ENCODE measurements around the gene CAB39L.

Gene CAB39L

DNA sequence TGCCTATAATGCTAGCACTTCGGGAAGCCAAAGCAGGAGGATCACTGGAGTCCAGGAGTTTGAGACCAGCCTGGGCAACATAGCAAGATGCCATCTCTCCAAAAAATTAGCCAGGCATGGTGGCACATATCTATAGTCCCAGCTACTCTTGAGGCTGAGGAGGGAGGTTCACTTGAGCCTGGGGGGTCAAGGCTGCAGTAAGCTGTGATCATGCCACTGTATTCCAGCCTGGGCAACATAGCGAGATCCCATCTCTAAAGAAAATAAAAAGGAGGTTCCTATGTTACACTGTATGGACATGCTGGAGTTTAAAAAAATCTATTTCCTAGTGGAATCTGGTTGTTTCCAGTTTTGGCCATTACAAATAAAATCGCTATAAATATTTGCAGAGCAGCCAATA is 2.6 kb downstream of the CAB39L start:
- no peak for DNase-seq

DNA sequence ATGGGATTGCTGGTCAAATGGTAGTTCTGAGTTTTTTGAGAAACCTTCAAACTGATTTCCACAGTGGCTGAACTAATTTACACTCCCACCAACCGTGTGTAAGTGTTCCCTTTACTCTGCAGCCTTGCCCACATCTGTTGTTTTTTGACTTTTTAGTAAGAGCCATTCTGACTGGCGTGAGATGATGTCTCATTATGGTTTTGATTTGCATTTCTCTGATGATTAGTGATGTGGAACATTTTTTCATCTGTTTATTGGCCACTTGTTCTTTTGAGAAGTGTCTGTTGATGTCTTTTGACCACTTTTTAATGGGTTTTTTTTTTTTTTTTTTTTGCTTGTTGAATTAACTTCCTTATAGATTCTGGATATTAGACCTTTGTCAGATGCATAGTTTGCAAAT is 4.3 kb downstream of the CAB39L start:
- no peak for DNase-seq

DNA sequence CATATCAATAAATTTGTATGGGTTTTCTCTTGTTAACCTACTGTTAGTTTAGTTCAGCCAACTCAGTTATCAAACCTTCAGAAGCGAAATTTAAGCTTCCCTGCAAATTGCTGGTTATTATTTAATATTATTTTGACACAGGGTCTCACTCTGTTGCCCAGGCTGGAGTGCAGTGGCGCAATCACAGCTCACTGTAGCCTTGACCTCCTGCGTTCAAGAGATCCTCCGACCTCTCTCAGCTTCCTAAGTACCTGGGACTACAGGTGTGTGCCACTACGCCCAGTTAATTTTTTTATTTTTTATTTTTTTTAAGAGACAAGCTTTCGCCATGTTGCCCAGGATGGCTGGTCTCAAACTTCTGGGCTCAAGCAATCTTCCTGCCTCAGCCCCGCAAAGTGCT is 6.2 kb downstream of the CAB39L start:
- DNase-seq: no peak

DNA sequence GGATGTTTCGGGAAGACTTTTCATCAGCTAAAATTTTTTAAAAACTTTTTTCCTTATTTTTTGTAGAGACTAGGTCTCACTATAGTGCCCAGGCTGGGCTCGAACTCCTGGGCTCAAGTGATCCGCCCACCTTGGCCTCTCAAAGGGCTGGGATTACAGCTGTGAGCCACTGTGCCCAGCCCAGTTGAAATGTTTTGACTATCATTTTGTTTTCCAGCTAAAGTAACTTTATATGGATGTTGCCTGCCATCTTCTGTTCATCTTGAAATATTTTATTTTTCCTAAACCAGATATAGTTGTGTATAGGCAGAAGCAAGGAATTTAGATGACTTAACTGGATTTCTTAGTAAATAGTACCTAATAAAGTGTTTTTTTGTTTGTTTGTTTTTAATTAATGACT is 7.0 kb downstream of the CAB39L start:
- no peak for DNase-seq

DNA sequence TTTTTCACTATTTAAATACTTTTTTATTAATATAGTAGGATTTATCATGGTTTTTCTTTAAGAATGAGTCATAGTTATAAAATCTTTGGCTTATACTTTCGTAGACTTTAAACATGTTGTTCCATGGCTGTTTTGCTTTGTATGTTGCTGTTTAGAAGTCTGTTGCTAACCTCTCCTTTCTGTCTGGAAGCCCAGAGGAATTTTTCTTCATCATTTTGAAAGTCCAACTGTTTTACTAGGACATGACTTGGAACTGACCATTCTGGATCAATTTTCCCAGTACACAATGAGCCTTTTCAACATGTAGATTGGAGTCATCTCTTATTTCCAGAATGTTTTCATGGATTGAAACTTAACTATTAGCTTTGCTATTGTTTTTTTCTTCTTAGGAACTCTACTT is 7.9 kb downstream of the CAB39L start:
- no peak for DNase-seq

DNA sequence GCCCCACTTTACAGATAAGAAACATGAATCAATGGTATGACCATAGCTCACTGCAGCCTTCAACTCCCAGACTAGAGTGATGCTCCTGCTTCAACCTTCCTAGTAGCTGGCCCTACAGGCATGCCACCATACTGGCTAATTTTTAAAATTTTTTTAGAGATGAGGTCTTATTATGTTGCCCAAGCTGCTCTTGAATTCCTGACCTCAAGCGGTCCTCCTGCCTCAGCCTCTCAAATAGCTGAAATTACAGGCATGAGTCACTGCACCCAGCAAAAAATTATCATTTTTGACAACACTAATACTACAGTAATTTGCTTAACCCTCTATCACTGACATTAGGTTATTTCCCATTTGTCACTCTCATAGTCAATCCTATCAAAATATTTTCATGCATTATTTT is 14.7 kb downstream of the CAB39L start:
- DNase-seq: no peak

DNA sequence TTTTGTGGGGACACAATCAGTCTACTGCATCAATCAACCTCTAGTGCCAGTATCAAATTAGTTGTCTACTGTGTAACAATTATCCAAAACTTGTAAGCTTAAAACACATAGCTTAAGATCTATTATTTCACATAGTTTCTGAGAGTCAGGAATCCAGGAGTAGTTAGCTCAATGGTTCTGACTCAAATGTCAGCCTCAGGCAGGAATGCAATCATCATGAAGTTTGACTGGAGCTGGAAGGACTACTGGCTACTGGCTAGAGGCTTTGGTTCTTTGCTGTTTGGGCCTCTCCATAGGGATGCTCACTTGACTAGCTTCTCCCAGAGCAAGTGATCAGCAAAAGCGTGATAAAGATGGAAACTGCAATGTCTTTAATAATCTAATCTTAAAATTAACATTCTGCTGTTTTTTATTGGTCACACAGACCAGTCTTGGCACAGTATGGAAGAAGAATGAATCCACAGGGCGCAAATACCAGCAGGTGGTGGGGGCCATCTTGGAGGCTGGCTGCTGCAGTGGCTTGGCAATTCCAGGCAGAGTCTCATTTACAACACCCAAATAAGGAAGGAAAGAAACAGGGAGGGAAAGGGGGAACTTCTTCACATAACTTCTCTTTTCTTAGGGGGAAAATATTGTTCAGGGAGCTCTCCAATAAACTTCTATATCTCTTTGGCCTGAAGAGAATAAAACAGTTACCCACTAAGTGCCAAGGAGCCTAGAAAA is 15.7 kb downstream of the CAB39L start:
- no peak for DNase-seq

DNA sequence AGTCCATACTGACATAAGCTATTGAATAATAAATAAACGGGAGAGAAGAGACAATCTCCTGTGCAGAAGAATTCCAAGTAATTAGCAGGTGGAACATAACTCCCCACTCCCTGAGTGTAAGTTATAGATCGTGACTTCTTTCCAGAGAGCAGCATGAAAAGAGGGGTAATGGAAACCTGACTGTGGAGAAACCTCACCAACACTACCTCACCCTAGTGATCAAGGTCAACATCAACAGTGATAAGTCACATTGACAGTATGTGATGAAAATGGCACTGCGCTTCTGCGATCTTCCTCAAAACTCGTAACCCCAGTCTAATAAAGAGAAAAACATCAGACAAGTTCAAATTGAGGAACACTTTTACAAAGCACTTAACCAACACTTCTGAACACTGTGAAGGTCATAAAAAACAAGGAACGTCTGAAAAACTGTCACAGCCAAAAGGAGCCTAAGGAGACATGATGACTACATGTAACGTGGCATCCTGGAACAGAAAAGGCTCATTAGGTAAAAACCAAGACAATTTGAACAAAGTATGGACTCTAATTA is 19.8 kb downstream of the CAB39L start:
- no peak for DNase-seq

DNA sequence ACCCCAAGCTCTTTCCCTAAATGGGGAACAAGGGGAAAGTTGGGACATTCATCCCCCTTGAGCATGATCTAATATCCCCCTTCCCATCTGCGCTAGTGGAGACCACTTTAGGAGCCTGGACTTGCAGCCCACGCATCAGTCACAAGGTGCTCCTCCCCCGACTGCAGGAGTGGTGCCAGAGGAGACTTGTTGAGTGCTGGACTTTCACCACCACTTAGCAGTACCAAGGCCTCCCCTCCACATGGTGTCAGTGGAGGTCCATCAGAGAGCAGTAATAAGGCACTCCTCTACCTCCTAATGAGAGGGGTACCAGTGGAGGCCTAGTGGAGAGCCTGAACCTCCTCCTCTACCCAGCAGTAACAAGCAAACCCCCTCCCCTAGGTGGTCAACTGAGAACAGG is 22.5 kb downstream of the CAB39L start:
- DNase-seq: peak; percentile 74

DNA sequence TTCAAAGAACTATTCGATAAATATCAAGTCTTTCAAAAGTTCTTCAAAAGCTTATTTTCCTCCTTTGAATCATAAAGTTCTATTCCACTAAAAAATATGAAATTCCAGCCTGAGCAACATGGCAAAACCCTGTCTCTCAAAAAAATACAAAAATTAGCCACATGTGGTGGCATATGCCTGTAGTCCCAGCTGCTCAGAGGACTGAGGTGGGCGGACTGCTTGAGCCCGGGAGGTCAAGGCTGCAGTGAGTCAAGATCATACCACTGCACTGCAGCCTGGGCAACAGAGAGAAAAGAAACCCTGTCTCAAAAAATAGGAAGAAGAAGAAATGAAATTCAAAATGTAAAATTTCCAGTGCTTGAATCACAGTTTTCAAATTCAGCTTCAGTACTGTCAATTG is 24.6 kb downstream of the CAB39L start:
- DNase-seq: no peak

DNA sequence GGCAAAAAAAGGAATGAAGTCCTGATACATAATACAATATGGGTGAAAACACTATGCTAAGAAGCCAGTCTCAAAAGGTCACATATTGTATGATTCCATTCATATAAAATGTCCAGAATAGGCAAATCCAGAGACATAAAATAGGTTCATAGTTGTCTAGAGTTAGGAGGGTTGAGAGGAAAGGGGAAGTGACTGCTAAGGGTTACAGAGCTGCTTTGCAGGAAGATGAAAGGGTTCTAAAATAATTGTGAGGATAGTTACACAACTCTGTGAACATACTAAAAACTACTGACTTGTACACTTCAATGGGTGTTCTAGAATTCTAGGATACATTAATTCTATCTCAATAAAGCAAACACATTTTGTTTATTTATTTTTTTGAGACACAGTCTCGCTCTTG is 25.7 kb downstream of the CAB39L start:
- no peak for DNase-seq

DNA sequence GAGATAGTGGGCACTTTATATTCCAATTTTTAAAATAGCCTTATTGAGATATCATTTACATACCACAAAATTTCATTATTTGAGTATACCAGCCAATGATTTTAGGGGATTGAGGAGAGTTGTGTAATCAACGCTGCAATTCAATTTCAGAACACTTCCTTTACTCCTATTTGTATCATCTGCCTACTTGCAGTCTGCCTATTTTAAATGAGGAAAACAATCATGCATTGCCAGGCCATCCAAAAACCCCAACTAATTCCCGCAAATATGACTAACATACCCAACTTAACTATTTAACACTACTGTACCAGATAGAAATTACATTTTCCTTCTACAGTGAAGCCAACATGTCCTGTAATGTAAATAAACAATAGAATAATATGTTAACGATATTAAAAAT is 26.7 kb downstream of the CAB39L start:
- no peak for DNase-seq

DNA sequence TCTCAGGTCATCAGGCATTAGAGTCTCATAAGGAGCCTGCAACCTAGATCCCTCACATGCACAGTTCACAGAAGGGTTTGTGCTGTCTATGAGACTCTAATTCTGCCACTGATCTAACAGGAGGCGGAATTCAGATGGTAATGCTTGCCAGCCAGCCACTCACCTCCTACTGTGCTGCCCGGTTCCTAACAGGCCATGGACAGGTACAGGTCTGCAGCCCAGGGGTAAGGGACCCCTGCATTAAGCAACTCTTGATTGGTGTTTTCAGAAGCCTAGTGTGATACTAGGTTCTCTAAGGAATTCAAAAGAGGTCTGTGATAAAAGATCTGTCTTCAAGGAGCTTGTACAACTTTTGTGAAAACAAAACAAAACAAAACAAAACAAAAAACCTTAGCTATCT is 31.1 kb downstream of the CAB39L start:
- no peak for DNase-seq

DNA sequence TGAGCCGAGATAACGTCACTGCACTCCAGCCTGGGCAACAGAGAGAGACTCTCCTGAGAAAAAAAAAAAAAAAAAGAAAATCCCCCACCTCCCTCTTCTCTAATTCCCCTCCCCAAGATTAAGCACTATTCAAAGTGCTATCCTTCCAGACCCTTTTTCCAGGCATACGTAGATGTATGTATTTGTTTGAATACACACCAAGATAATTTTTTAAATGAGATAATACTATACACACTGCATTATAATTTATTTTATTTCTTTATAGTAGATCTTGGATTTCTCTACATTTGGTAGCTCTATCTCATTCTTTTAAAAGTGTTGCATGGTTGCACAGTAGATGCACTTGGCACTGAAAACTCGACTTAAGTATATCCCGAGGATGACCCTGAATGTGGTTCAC is 32.5 kb downstream of the CAB39L start:
- no peak for DNase-seq

DNA sequence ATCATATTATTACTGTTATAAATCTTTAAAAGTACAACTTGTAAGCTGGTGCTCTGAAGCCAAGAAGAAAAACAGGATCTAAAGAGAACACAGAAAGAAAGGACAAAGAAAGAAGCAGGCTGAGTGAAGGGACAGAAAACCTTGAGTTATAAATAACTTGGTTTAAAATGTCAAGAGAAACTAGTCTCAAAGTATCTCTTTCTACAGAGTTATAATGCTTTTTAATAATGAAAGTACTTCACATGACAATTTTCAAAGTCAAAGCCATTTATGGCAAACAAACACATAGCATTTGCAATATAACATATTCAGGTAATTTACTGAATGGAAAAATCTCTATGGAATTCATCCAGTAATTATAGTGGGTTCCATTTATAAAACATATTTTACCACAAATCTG is 33.4 kb downstream of the CAB39L start:
- no peak for DNase-seq

DNA sequence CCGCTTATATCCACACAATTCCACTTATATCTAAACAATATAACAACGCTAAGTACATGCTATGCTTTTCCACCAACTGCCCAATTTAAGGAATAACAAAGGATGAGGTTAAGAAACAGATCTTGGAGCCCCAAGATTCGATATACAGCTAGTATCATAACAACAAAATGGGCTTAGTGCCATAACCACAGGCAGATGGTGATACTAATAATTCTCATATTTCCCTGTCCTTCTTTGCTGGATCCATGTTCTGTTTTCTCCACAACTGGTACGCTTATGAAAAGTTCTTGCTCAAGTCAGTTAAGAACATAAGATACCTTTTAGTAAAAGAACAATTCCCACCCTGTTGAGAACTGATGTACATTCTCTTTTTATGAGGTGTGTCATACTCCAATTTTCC is 33.9 kb downstream of the CAB39L start:
- DNase-seq: no peak

DNA sequence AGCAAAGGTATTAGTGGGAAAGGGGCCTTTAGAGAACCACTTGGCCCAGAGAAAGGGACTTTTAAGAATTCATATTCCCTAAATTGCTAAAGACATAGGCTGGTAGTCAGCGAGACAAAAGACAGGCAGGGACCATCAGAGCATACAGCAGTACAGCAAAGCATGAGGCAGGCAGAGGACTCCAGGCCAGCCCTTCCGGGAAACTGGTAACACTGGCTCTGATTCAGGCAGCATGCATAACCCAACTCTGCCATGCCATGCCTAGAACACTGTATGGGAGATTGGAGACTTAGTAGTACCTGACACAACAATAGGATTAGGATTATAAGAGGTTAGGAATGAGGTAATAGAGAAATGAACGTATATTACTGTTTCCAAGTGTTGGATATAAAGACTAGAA is 34.9 kb downstream of the CAB39L start:
- peak; percentile 69 for DNase-seq

DNA sequence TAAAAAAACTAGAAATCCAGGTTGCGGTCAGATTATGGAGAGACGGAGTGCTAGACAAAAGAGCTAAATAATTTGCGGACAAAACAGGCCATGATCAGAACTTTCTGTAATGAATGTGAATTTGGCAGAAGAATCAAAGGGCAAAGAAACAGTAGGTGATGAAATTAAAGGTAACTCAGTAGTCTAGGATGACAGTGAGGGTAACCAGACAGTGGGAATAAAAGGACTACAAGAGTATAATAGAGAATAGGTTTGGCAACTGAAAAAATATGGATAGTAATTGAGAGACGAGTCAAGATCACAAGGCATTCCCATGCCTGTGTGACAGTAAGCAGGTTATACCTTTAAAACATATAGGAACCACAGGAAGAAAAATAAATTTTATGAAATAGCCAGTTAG is 35.9 kb downstream of the CAB39L start:
- no peak for DNase-seq

DNA sequence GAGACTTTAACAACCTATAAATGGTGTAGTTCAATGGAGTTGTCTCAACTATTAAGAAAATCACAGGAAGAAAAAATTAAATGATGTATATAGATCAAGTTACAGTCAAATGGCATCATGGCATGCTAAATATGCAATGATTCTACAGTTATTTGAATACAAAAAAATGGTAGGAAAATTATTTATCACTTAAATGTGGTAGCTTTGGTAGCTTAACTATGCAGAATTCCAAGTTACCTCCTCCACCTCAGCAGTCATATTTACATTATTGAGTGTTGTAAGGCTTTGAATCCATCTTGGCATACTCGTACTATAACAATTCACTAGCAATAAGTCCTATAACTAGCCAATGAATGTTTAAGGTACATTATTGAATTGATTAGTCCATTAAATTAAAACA is 36.8 kb downstream of the CAB39L start:
- no peak for DNase-seq

DNA sequence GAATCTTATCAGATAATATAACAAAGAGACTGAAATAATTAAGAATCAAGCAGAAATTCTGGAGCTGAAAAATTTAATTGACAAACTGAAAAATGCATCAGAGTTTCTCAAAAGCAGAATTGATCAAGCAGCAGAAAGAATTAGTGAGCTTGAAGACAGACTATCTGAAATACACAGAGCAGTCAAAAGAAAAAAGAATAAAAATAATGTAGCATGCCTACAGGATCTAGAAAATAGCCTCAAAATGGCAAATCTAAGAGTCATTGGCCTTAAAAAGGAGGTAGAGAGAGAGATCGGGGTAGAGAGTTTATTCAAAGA is 39.2 kb downstream of the CAB39L start:
- no peak for DNase-seq

DNA sequence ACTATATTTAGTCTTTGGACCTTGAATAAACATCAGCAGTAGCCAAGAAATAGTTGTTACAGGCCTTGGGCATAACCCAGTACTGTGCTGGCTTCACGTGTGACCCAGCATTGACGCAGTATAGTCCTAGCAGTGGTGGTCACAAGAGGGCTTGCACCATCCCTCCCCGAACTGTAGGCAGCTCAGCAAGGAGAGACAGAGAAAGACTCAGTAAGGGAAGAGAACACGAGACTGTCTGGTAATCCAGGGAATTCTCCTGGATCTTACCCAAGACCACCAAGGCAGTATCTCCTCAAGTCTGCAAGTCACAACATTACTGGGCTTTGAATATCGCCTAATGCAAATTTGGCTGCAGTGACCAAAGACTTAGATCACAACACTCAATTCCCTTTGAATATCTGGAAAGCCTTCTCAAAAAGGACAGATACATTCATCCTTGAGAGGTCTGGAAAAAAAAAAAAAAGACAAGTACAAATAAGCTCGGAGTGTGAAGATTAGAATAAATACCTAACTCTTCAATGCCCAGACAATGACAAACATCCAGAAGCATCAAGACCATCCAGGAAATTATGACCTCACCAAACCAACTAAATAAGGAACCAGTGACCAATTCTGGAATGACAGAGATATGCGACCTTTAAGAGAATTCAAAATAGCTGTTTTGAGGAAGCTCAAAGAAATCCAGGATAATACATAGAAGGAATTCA is 39.7 kb downstream of the CAB39L start:
- no peak for DNase-seq

DNA sequence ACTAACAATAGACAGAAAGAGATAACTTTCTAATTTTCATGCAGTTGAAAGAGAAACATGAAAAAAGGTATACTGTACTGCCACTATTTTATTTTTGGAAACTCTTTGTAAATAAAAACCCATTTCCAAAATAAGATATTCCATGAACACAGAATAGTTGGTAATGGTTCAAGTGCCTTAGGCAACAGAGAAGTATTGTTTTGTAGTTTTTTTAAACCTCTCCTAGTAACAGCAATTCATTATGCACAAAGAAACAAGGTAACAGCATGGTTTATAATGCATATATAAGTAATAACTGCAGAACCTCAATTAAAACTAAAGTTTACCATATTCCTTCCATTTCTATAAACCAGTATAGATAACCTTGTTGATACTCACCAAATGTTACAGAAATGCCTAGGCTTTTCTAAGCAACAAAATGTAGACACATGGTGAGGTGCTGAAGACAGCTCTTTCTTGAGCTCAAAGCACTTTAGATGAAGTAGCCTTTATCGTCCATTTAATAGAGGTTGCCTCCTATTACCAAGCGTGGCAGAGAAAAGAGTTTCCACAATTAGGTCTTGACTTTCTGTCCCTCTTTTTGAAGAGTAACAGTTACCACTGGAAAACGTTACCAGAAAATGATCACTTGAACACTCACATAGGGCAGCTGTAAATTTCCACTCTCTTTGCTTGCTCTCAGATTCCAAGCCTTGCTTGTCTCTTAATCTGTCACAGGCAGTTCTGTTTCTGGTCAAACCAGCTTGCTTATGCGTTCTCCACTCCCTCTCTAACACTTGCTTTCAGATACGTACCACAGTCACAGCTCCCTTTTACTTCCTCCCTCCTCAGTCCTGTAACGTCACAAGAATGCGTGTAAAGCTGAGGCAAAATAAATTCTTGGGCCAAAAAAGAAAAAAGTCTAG is 42.9 kb downstream of the CAB39L start:
- peak; percentile 91 for DNase-seq

DNA sequence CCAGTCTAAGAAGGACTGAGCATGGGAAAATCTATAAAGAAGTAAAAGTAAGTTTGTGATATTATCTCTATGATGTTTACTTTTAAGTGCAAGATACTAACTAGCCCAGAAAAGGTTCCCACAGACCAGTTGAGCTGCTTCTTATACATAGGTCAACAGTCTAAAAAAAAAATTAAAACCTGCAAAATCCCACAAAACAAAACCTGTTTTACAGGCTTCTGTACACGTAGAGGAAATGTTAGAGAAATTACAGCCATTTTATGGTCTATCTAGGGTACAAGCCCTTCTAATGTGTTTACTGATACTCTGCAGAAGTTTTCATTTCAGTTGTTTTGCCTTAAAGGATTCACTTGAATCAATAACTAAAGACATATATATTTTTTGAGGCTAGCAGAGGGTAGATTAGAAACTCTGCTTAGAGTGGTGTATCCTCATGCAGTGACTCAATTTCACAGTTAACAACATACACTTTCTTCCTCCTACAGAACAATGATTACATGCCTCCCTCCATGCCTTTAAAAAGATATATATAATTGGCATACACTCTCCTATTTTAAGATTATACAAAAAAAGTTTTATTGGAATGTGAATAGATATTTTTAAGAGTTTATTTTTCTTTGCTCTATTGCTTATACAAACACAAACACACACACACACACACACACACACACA is 43.9 kb downstream of the CAB39L start:
- no peak for DNase-seq
